Measurements from ENCODE around the gene OR6B3. TPM values are rescaled to one million over a fixed set of nuclear protein-coding genes. Genes with fewer than 3 reads are reported as not detected.
"Not testable (repeated sequence)": the region's sequence is repeated elsewhere in the genome, so short reads cannot be mapped to it uniquely, and the experiment has no call there.

The OR6B3 gene
- total RNA-seq, 1 donor from 2014 or later = not detected

GRCh38 chr2:240060977-240061591 is 7.8 kb upstream of the OR6B3 start:
- Mint-ChIP-seq H3K27me3 (ENCODE audit: insufficient read depth) (peaks cover 34% of the 10 kb centered on the region), H3K36me3 (ENCODE audit: low read depth) (no peaks in the 10 kb centered on the region), H3K9me3 (no peaks in the 10 kb centered on the region), H3K4me3 (no peak overlapping the region), H3K4me1 (ENCODE audit: low read depth) (no peaks in the 10 kb centered on the region), H3K27ac (no peak overlapping the region)
- intact Hi-C loops (cut with micrococcal nuclease) = loop anchor here (1.0 kb wide), 2 partner anchors 82 to 377 kb away; no protein-coding TSS in a partner anchor
- no peak for DNase-seq (ENCODE audit: low spot score)

- no peaks in the 10 kb centered on the region for H3K4me1 Mint-ChIP-seq (ENCODE audit: low read depth)
- H3K27me3 Mint-ChIP-seq (ENCODE audit: insufficient read depth) = peaks cover 22% of the 10 kb centered on the region
- no peak for DNase-seq (ENCODE audit: low spot score)
- intact Hi-C loops (cut with micrococcal nuclease) = no loop called here
- no peak overlapping the region for H3K4me3 Mint-ChIP-seq
- H3K36me3 Mint-ChIP-seq (ENCODE audit: low read depth) = no peaks in the 10 kb centered on the region
- H3K27ac Mint-ChIP-seq = no peak overlapping the region
- H3K9me3 Mint-ChIP-seq = no peaks in the 10 kb centered on the region
Observed at GRCh38 chr2:240056678-240057077, 3.4 kb upstream of the OR6B3 start.

GRCh38 chr2:240055177-240055917 is 2.0 kb upstream of the OR6B3 start:
- Mint-ChIP-seq H3K27ac (no peak overlapping the region), H3K9me3 (no peaks in the 10 kb centered on the region), H3K4me3 (no peak overlapping the region), H3K4me1 (ENCODE audit: low read depth) (no peaks in the 10 kb centered on the region), H3K36me3 (ENCODE audit: low read depth) (no peaks in the 10 kb centered on the region), H3K27me3 (ENCODE audit: insufficient read depth) (peaks cover 20% of the 10 kb centered on the region)
- intact Hi-C loops (cut with micrococcal nuclease) = no loop called here
- no peak for DNase-seq (ENCODE audit: low spot score)

GRCh38 chr2:240052524-240052923 is 797 bp downstream of the OR6B3 start:
- Mint-ChIP-seq H3K27me3 (ENCODE audit: insufficient read depth) (peaks cover 15% of the 10 kb centered on the region), H3K36me3 (ENCODE audit: low read depth) (no peaks in the 10 kb centered on the region), H3K4me1 (ENCODE audit: low read depth) (no peaks in the 10 kb centered on the region), H3K9me3 (no peaks in the 10 kb centered on the region), H3K4me3 (no peak overlapping the region), H3K27ac (no peak overlapping the region)
- intact Hi-C loops (cut with micrococcal nuclease) = no loop called here
- no peak for DNase-seq (ENCODE audit: low spot score)

GRCh38 chr2:240051697-240052096 is 1.6 kb downstream of the OR6B3 start:
- no peaks in the 10 kb centered on the region for H3K36me3 Mint-ChIP-seq (ENCODE audit: low read depth)
- no peaks in the 10 kb centered on the region for H3K9me3 Mint-ChIP-seq
- DNase-seq (ENCODE audit: low spot score) = no peak
- intact Hi-C loops (cut with micrococcal nuclease) = no loop called here
- H3K4me3 Mint-ChIP-seq = no peak overlapping the region
- no peaks in the 10 kb centered on the region for H3K4me1 Mint-ChIP-seq (ENCODE audit: low read depth)
- no peak overlapping the region for H3K27ac Mint-ChIP-seq
- peaks cover 15% of the 10 kb centered on the region for H3K27me3 Mint-ChIP-seq (ENCODE audit: insufficient read depth)

- Mint-ChIP-seq H3K36me3 (ENCODE audit: low read depth) (no peaks in the 10 kb centered on the region), H3K4me1 (ENCODE audit: low read depth) (no peaks in the 10 kb centered on the region), H3K27ac (no peak overlapping the region), H3K4me3 (no peak overlapping the region), H3K9me3 (no peaks in the 10 kb centered on the region), H3K27me3 (ENCODE audit: insufficient read depth) (peaks cover 15% of the 10 kb centered on the region)
- intact Hi-C loops (cut with micrococcal nuclease) = no loop called here
- DNase-seq (ENCODE audit: low spot score) = no peak
Observed at GRCh38 chr2:240050278-240050677, 3.0 kb downstream of the OR6B3 start.

GRCh38 chr2:240048237-240048636 is 5.1 kb downstream of the OR6B3 start:
- no peaks in the 10 kb centered on the region for H3K4me1 Mint-ChIP-seq (ENCODE audit: low read depth)
- H3K27me3 Mint-ChIP-seq (ENCODE audit: insufficient read depth) = peaks cover 9% of the 10 kb centered on the region
- no peak overlapping the region for H3K4me3 Mint-ChIP-seq
- no peak for DNase-seq (ENCODE audit: low spot score)
- intact Hi-C loops (cut with micrococcal nuclease) = no loop called here
- no peaks in the 10 kb centered on the region for H3K36me3 Mint-ChIP-seq (ENCODE audit: low read depth)
- H3K9me3 Mint-ChIP-seq = no peaks in the 10 kb centered on the region
- no peak overlapping the region for H3K27ac Mint-ChIP-seq

GRCh38 chr2:240045098-240045497 is 8.2 kb downstream of the OR6B3 start:
- H3K9me3 Mint-ChIP-seq = no peaks in the 10 kb centered on the region
- no peak for DNase-seq (ENCODE audit: low spot score)
- no peaks in the 10 kb centered on the region for H3K4me1 Mint-ChIP-seq (ENCODE audit: low read depth)
- no peaks in the 10 kb centered on the region for H3K36me3 Mint-ChIP-seq (ENCODE audit: low read depth)
- intact Hi-C loops (cut with micrococcal nuclease) = no loop called here
- peaks cover 5% of the 10 kb centered on the region for H3K27me3 Mint-ChIP-seq (ENCODE audit: insufficient read depth)
- H3K4me3 Mint-ChIP-seq = no peak overlapping the region
- H3K27ac Mint-ChIP-seq = no peak overlapping the region

GRCh38 chr2:240044096-240044495 is 9.2 kb downstream of the OR6B3 start:
- H3K36me3 Mint-ChIP-seq (ENCODE audit: low read depth); H3K4me1 Mint-ChIP-seq (ENCODE audit: low read depth); H3K27ac Mint-ChIP-seq; H3K4me3 Mint-ChIP-seq; DNase-seq (ENCODE audit: low spot score); intact Hi-C loops (cut with micrococcal nuclease); H3K27me3 Mint-ChIP-seq (ENCODE audit: insufficient read depth); H3K9me3 Mint-ChIP-seq: not testable (repeated sequence)

- Mint-ChIP-seq H3K9me3 (no peaks in the 10 kb centered on the region), H3K36me3 (ENCODE audit: low read depth) (no peaks in the 10 kb centered on the region), H3K4me3 (no peak overlapping the region), H3K27me3 (ENCODE audit: insufficient read depth) (peaks cover 3% of the 10 kb centered on the region), H3K27ac (no peak overlapping the region), H3K4me1 (ENCODE audit: low read depth) (no peaks in the 10 kb centered on the region)
- no peak for DNase-seq (ENCODE audit: low spot score)
- intact Hi-C loops (cut with micrococcal nuclease) = no loop called here
Observed at GRCh38 chr2:240043279-240043989, 9.9 kb downstream of the OR6B3 start.

- peaks cover 4% of the 10 kb centered on the region for H3K27me3 Mint-ChIP-seq (ENCODE audit: insufficient read depth)
- no peak for DNase-seq (ENCODE audit: low spot score)
- H3K4me3 Mint-ChIP-seq = no peak overlapping the region
- H3K4me1 Mint-ChIP-seq (ENCODE audit: low read depth) = no peaks in the 10 kb centered on the region
- intact Hi-C loops (cut with micrococcal nuclease) = no loop called here
- H3K27ac Mint-ChIP-seq = no peak overlapping the region
- no peaks in the 10 kb centered on the region for H3K9me3 Mint-ChIP-seq
- no peaks in the 10 kb centered on the region for H3K36me3 Mint-ChIP-seq (ENCODE audit: low read depth)
Observed at GRCh38 chr2:240042740-240043139, 10.6 kb downstream of the OR6B3 start.

- no peak overlapping the region for H3K27ac Mint-ChIP-seq
- H3K4me1 Mint-ChIP-seq (ENCODE audit: low read depth) = no peaks in the 10 kb centered on the region
- intact Hi-C loops (cut with micrococcal nuclease) = no loop called here
- no peaks in the 10 kb centered on the region for H3K9me3 Mint-ChIP-seq
- peaks cover 16% of the 10 kb centered on the region for H3K27me3 Mint-ChIP-seq (ENCODE audit: insufficient read depth)
- no peak overlapping the region for H3K4me3 Mint-ChIP-seq
- H3K36me3 Mint-ChIP-seq (ENCODE audit: low read depth) = no peaks in the 10 kb centered on the region
- DNase-seq (ENCODE audit: low spot score) = no peak
Observed at GRCh38 chr2:240041363-240041762, 12.0 kb downstream of the OR6B3 start.

GRCh38 chr2:240037358-240037757 is 16.0 kb downstream of the OR6B3 start:
- no peak for DNase-seq (ENCODE audit: low spot score)
- intact Hi-C loops (cut with micrococcal nuclease) = no loop called here
- H3K36me3 Mint-ChIP-seq (ENCODE audit: low read depth) = no peaks in the 10 kb centered on the region
- no peak overlapping the region for H3K27ac Mint-ChIP-seq
- no peak overlapping the region for H3K4me3 Mint-ChIP-seq
- peaks cover 34% of the 10 kb centered on the region for H3K27me3 Mint-ChIP-seq (ENCODE audit: insufficient read depth)
- no peaks in the 10 kb centered on the region for H3K9me3 Mint-ChIP-seq
- H3K4me1 Mint-ChIP-seq (ENCODE audit: low read depth) = no peaks in the 10 kb centered on the region

Data from activated T-helper 1 cell treated with anti-CD3 and anti-CD28 coated beads, Interleukin-12 subunit alpha, Interleukin-12 subunit beta, Interleukin-2, Interleukin-4 antibody, amounts not matched to agents 30 ng/mL and 10 ng/mL and 1 ng/mL, durations not matched to agents 14 hours and 24 hours and 36 hours (primary cell).